RWPE1 (cell line): ENCODE results near the gene KTN1.

Experiments
- CTCF ChIA-PET: fragments of 350-600 bp; sonication (Branson Sonifier 250); formaldehyde crosslinking; extraction: SDS; loops from one replicate; lab custom pipeline; 2021; lab: Yijun Ruan, JAX
- POLR2A ChIA-PET: fragments of 400-600 bp; formaldehyde crosslinking; extraction: SDS; loops from one replicate; lab custom pipeline; 2020; ENCODE audit warnings: antibody characterized with exemption; ENCODE audit not compliant: low non-redundant PET; lab: Yijun Ruan, JAX
- DNase-seq: peaks from one replicate; pipeline ENCODE4 v3.0.0; 2012; ENCODE audit warnings: low spot score
- H3K27ac ChIP-seq: fragments of 450-650 bp; 2 replicates; pipeline ENCODE4 v1.5.1; 2017
- CTCF ChIP-seq: fragments of 450-650 bp; conservative IDR thresholded peaks from 2 replicates; pipeline ENCODE4 v1.5.1; 2017; ENCODE audit warnings: low read depth, mild to moderate bottlenecking

The KTN1 gene

GRCh38 chr14:55574988-55575387 is 5.0 kb upstream of the KTN1 start:
- H3K27ac ChIP-seq: no peak overlapping the region
- no peak for TF ChIP-seq CTCF
- no peak for DNase-seq
- ChIA-PET POLR2A (no interaction called here), CTCF (no interaction called here)

DNA sequence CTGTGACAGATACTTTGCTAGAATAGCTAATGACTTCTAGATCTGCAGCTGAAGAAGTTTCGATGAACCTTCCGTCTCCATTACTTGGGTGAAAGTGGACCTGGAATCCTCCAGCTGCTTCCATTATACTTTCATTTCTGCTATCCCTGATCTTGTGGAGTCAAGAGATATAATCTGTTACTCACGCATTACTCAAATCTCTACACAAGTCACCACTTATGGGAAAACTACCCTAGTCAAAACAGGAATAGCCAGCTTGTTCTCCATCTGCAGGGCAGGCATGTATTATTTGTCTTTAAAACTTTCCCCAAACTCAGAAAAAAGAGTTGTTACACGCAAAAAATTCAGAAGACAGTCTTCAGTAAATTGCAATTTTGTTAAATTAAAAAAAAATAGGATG is 2.8 kb upstream of the KTN1 start:
- ChIA-PET CTCF (interaction anchor here (0.8 to 1.2 kb wide), 3 partner anchors 82 to 898 kb away, joined by 3 to 4 read pairs (median 3); no protein-coding TSS in a partner anchor), POLR2A (no interaction called here)
- H3K27ac ChIP-seq: no peak overlapping the region
- no peak for DNase-seq
- no peak for TF ChIP-seq CTCF

DNA sequence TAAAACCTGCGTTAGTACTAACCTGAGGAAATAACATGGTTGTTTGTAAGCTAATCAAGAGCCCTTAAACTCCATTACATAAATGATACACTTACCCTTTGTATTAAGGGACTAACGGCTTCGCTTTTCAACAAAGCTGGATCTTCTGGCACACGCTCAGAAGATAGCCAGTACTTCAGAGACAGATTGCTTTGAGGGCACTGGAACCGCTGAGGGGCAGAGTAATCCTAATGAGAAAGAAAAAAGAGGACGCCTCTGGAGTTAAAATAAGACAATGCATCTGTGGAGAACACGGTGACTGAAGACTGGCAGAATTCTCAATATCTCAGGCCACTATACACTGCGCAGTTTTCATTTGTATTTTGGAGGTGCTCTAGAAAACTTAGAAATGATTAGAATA is 1.5 kb upstream of the KTN1 start:
- ChIA-PET POLR2A (no interaction called here), CTCF (interaction anchor here (1.2 kb wide), 1 partner anchor 896 kb away, joined by 4 read pairs; no protein-coding TSS in a partner anchor)
- no peak overlapping the region for H3K27ac ChIP-seq
- DNase-seq: no peak
- no peak for TF ChIP-seq CTCF

GRCh38 chr14:55580470-55581341 is 699 bp downstream of the KTN1 start:
- peak; percentile 35 for DNase-seq
- no peak for TF ChIP-seq CTCF
- CTCF ChIA-PET: interaction anchor here (0.6 to 1.1 kb wide), 4 partner anchors 19 to 143 kb away, joined by 3 to 4 read pairs (median 3); no protein-coding TSS in a partner anchor
- peak overlapping the region; percentile 88 for H3K27ac ChIP-seq
- POLR2A ChIA-PET: no interaction called here

DNA sequence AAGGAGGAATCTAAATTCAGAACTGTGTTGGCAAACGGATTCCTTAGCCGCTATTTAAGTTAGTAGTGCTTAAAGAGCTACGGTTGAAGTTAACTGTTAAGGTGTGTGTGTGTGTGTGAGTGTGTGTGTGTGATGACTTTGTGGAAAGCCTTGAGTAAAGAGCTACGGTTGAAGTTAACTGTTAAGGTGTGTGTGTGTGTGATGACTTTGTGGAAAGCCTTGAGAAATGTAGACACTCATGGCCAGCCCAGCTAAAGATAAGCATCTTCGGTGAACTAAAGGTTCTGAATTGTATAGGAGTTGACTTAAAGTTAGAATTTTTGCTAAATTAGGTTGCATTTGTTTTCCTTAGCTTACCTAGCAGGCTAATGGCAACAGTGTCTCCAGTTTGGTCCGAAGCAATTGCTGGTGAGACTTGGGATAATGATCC is 1.4 kb downstream of the KTN1 start:
- TF ChIP-seq CTCF: no peak
- ChIA-PET POLR2A (no interaction called here), CTCF (interaction anchor here (0.6 to 1.1 kb wide), 5 partner anchors 18 to 143 kb away, joined by 3 to 4 read pairs (median 3); no protein-coding TSS in a partner anchor)
- no peak for DNase-seq
- peak overlapping the region; percentile 88 for H3K27ac ChIP-seq

DNA sequence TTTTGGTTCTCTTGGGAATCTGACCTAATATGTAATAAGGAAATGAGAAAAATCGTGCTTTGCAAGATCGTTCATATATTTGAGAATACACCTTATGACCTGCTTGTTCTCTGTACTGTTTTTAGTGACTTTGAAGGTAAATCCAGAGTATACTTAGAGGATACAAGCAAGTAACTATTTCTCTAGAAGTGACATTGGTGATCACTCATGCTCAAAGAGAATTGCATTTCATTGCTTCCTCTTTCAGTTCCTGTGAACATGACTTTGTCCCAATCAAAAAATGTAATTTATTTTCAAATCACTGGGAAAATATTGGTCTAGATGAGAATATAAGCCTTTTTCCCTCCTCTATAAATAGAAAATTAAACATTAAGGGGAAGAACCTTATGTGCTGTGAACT is 2.7 kb downstream of the KTN1 start:
- DNase-seq: no peak
- ChIA-PET POLR2A (no interaction called here), CTCF (no interaction called here)
- no peak for TF ChIP-seq CTCF
- H3K27ac ChIP-seq: no peak overlapping the region
